Lower leg skin (tissue), 3 donors: Measurements from ENCODE around the gene MRPL50.

Experiments
- POLR2A ChIP-seq, 2 donors: fragments of 450-650 bp; IDR thresholded peaks; one replicate each; pipeline ENCODE4 v1.6.1; 2016 to 2017; ENCODE audit warnings: antibody characterized with exemption in 2 of 2, mild to moderate bottlenecking in 1 of 2, moderate library complexity in 1 of 2
- TF ChIP-seq, protein P1 (sequence below), 3 donors: fragments of 450-650 bp; IDR thresholded peaks; one replicate each; pipeline ENCODE4 v1.5.1; 2016; ENCODE audit warnings: antibody characterized with exemption in 3 of 3, mild to moderate bottlenecking in 3 of 3, moderate library complexity in 2 of 3

DNA sequence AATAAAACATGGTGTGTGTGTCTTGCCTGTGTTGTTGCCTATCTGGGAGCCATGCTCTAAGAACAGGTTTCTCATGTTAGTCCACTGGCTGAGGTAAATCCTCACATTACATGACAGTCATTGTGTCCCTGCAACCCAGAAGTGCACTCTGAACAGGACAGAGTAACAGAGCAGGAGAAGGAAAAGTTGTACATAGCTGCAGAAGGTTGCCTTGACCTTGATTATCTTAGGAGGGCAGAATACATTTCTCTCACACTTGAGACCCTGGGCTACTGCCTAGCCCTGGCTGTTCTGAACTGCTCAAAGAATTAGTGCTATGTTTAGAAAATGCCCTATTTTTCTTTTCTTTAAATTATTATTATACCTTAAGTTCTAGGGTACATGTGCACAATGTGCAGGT lies 17.2 kb upstream of the MRPL50 start:
- TF ChIP-seq, protein P1, sequence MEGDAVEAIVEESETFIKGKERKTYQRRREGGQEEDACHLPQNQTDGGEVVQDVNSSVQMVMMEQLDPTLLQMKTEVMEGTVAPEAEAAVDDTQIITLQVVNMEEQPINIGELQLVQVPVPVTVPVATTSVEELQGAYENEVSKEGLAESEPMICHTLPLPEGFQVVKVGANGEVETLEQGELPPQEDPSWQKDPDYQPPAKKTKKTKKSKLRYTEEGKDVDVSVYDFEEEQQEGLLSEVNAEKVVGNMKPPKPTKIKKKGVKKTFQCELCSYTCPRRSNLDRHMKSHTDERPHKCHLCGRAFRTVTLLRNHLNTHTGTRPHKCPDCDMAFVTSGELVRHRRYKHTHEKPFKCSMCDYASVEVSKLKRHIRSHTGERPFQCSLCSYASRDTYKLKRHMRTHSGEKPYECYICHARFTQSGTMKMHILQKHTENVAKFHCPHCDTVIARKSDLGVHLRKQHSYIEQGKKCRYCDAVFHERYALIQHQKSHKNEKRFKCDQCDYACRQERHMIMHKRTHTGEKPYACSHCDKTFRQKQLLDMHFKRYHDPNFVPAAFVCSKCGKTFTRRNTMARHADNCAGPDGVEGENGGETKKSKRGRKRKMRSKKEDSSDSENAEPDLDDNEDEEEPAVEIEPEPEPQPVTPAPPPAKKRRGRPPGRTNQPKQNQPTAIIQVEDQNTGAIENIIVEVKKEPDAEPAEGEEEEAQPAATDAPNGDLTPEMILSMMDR (IDR thresholded peaks at IDR 0.05): no peak
- TF ChIP-seq POLR2A (IDR thresholded peaks at IDR 0.05): no peak
